ENCODE data around the gene CTR9.

Gene CTR9

GRCh38 chr11:10803676-10804075 lies 52.6 kb downstream of the CTR9 start:
- H3K36me3 ChIP-seq = peaks cover 95% of the 10 kb centered on the region
- H3K27me3 ChIP-seq = no peaks in the 10 kb centered on the region
- no peak for DNase-seq
- TF ChIP-seq CTCF (IDR thresholded peaks at IDR 0.05; ENCODE audit: low read depth, low read length) = no peak
- H3K9me3 ChIP-seq = no peaks in the 10 kb centered on the region
- H3K4me1 ChIP-seq = no peaks in the 10 kb centered on the region
- H3K4me3 ChIP-seq (ENCODE audit: low read depth, low read length) = no peak overlapping the region

GRCh38 chr11:10805741-10806140 lies 54.7 kb downstream of the CTR9 start:
- DNase-seq = no peak
- Histone ChIP-seq H3K27me3 (no peaks in the 10 kb centered on the region), H3K4me3 (ENCODE audit: low read depth, low read length) (peak overlapping the region; percentile 14), H3K36me3 (peaks cover 74% of the 10 kb centered on the region), H3K4me1 (no peaks in the 10 kb centered on the region), H3K9me3 (no peaks in the 10 kb centered on the region)
- TF ChIP-seq CTCF (IDR thresholded peaks at IDR 0.05; ENCODE audit: low read depth, low read length) = no peak

- peaks cover 69% of the 10 kb centered on the region for H3K36me3 ChIP-seq
- H3K9me3 ChIP-seq = no peaks in the 10 kb centered on the region
- DNase-seq = no peak
- TF ChIP-seq CTCF (IDR thresholded peaks at IDR 0.05; ENCODE audit: low read depth, low read length) = no peak
- no peaks in the 10 kb centered on the region for H3K27me3 ChIP-seq
- peak overlapping the region; percentile 87 for H3K4me3 ChIP-seq (ENCODE audit: low read depth, low read length)
- H3K4me1 ChIP-seq = no peaks in the 10 kb centered on the region
Observed at GRCh38 chr11:10806206-10806605, 55.2 kb downstream of the CTR9 start.

GRCh38 chr11:10807493-10808234 lies 56.6 kb downstream of the CTR9 start:
- H3K36me3 ChIP-seq = peaks cover 56% of the 10 kb centered on the region
- no peaks in the 10 kb centered on the region for H3K4me1 ChIP-seq
- no peaks in the 10 kb centered on the region for H3K9me3 ChIP-seq
- H3K27me3 ChIP-seq = no peaks in the 10 kb centered on the region
- TF ChIP-seq CTCF (IDR thresholded peaks at IDR 0.05; ENCODE audit: low read depth, low read length) = no peak
- DNase-seq = peak; percentile 20
- peak overlapping the region; percentile 87 for H3K4me3 ChIP-seq (ENCODE audit: low read depth, low read length)

GRCh38 chr11:10808235-10808552 lies 57.1 kb downstream of the CTR9 start:
- Histone ChIP-seq H3K4me3 (ENCODE audit: low read depth, low read length) (peak overlapping the region; percentile 87), H3K4me1 (no peaks in the 10 kb centered on the region), H3K9me3 (no peaks in the 10 kb centered on the region), H3K27me3 (no peaks in the 10 kb centered on the region), H3K36me3 (peaks cover 51% of the 10 kb centered on the region)
- no peak for DNase-seq
- TF ChIP-seq CTCF (IDR thresholded peaks at IDR 0.05; ENCODE audit: low read depth, low read length) = no peak

GRCh38 chr11:10808553-10809372 lies 57.7 kb downstream of the CTR9 start, which contains the start of gene EIF4G2:
Gene EIF4G2, minus strand, starts transcription at chr11:10808926.
- no peak for TF ChIP-seq CTCF (IDR thresholded peaks at IDR 0.05; ENCODE audit: low read depth, low read length)
- DNase-seq = peak; percentile 93
- no peaks in the 10 kb centered on the region for H3K9me3 ChIP-seq
- H3K36me3 ChIP-seq = peaks cover 45% of the 10 kb centered on the region
- H3K27me3 ChIP-seq = no peaks in the 10 kb centered on the region
- H3K4me3 ChIP-seq (ENCODE audit: low read depth, low read length) = peak within 1 kb of the TSS; percentile 87
- H3K4me1 ChIP-seq = no peaks in the 10 kb centered on the region

Measured in BE2C (cell line).